PC-9 (cell line): Measurements from ENCODE around the gene ABR. TPM values are rescaled to one million over a fixed set of nuclear protein-coding genes. Genes with fewer than 3 reads are reported as not detected.

Experiments
- BruUV-seq: library from RNA; stranded (reverse); fragments of 400-500 nt; replicated peaks from 2 replicates; lab custom pipeline; 2021; lab: Mats Ljungman, UMichigan
- CTCF ChIA-PET: fragments of 300-600 bp; sonication (Branson Sonifier 250); formaldehyde crosslinking; loops from one replicate; lab custom pipeline; 2022; ENCODE audit warnings: antibody characterized with exemption; lab: Charles Lee
- POLR2A ChIA-PET: fragments of 300-600 bp; sonication (Branson Sonifier 250); formaldehyde crosslinking; loops from one replicate; lab custom pipeline; 2022; ENCODE audit warnings: antibody characterized with exemption; ENCODE audit not compliant: unreplicated experiment; lab: Charles Lee
- DNase-seq, 2 experiments: peaks; one replicate each; pipeline versions ENCODE4 v3.0.0 to v3.0.0-alpha.2; 2015 to 2022; ENCODE audit warnings: mixed read lengths in 1 of 2
- H2AFZ ChIP-seq: fragments of 200-600 bp; sonication (generic); 2 replicates; pipeline ENCODE4 v1.8.1; 2017; ENCODE audit warnings: antibody characterized with exemption
- H3F3A ChIP-seq: fragments of 200-600 bp; sonication (generic); 2 replicates; pipeline ENCODE4 v1.8.1; 2017; ENCODE audit warnings: antibody characterized with exemption, mild to moderate bottlenecking, low read depth; ENCODE audit not compliant: insufficient read depth
- H3K27ac ChIP-seq: fragments of 200-600 bp; sonication (generic); 2 replicates; pipeline ENCODE4 v1.6.1; 2016; ENCODE audit warnings: mixed run types
- H3K27me3 ChIP-seq: fragments of 200-600 bp; sonication (generic); 2 replicates; pipeline ENCODE4 v1.6.1; 2016; ENCODE audit warnings: low read depth, mixed run types; ENCODE audit not compliant: insufficient read depth
- H3K36me3 ChIP-seq: fragments of 200-600 bp; sonication (generic); 2 replicates; pipeline ENCODE4 v1.6.1; 2016; ENCODE audit warnings: low read depth, mixed run types
- H3K4me1 ChIP-seq: fragments of 200-600 bp; sonication (generic); replicated peaks from 2 replicates; pipeline ENCODE4 v1.6.1; 2016; ENCODE audit warnings: mixed run types; ENCODE audit not compliant: insufficient read depth
- H3K4me2 ChIP-seq: fragments of 200-600 bp; sonication (generic); 2 replicates; pipeline ENCODE4 v1.6.1; 2017; ENCODE audit warnings: mixed run types
- H3K4me3 ChIP-seq: fragments of 200-600 bp; sonication (generic); 2 replicates; pipeline ENCODE4 v1.6.1; 2016; ENCODE audit warnings: mixed run types
- H3K79me2 ChIP-seq: fragments of 200-600 bp; sonication (generic); 2 replicates; pipeline ENCODE4 v1.6.1; 2017; ENCODE audit warnings: low read depth, mixed run types
- H3K9me2 ChIP-seq: fragments of 200-600 bp; sonication (generic); 2 replicates; pipeline ENCODE4 v1.8.1; 2017; ENCODE audit warnings: mild to moderate bottlenecking; ENCODE audit not compliant: insufficient read depth
- H3K9me3 ChIP-seq: fragments of 200-600 bp; sonication (generic); 2 replicates; pipeline ENCODE4 v1.8.1; 2016; ENCODE audit warnings: low read depth; ENCODE audit not compliant: insufficient read depth
- H4K20me1 ChIP-seq: fragments of 200-600 bp; sonication (generic); 2 replicates; pipeline ENCODE4 v1.8.1; 2017; ENCODE audit not compliant: insufficient read depth
- EZH2 ChIP-seq: fragments of 200-600 bp; sonication (generic); IDR thresholded peaks from 2 replicates; pipeline ENCODE4 v1.8.0; 2017; ENCODE audit warnings: antibody characterized with exemption, low read depth
- intact Hi-C: fragments of 100-400 bp; cut with micrococcal nuclease; formaldehyde crosslinking; loops from one replicate; pipeline ENCODE4 v1.10.0; 2022; ENCODE audit not compliant: unreplicated experiment
- total RNA-seq: library from RNA; stranded (reverse); gene quantifications from 2 replicates; pipeline ENCODE4 v1.2.3, GENCODE V29; 2021
- TF ChIP-seq, protein P1 (sequence below): fragments of 200-600 bp; sonication (generic); conservative IDR thresholded peaks from 2 replicates; pipeline ENCODE4 v1.6.1; 2017; ENCODE audit warnings: mixed run types, antibody characterized with exemption, mild to moderate bottlenecking, moderate library complexity

Gene ABR
- total RNA-seq, 1 experiment from 2014 or later: 76.0 TPM

DNA sequence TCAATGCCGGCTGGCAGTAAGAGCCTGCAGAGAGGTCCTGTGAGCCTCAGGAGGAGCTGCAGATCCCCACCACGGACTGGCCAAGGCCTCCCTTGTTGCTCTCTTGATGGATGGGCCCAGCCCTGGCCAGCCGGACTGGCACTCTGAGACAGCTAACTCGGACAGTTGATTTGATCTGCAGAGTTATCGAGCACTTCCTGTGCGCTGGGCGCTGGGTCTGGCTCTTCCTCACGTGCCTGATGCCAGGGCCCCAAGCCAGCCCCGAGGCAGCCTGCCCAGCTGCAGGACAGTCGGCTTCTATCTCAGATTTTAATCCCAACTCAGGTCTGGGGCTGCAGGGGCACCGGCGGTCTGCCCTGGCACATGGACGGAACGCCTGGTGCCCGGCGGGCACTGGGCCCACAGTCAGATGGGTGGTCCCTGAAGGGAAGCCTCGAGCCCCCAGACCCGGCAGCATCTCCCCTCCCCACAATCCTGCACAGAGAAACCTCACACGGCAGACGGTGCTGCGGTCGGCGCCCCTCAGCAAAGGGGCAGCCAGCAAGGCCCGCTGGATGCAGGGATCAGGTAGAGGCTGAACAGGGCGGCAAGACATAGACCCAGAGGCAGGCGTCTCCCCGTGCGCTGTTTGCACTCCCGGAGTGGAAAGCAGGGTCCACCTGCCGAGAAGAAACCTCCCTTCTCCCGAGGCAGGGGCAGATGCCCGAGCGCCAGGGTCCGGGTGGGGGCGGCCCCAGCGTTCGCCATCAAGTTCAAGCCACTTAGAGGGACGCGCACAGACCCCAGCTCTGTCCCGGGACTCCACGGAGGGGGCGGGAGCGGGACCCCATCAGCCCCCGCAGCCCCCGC is 148.9 kb downstream of the ABR start:
- H2AFZ ChIP-seq: no peak overlapping the region
- H3K4me1 ChIP-seq: no peaks in the 10 kb centered on the region
- no peaks in the 10 kb centered on the region for H3K36me3 ChIP-seq
- intact Hi-C loops: no loop called here
- CTCF ChIA-PET: no interaction called here
- no peaks in the 10 kb centered on the region for H3K27me3 ChIP-seq
- H3K9me3 ChIP-seq: no peaks in the 10 kb centered on the region
- no peaks in the 10 kb centered on the region for H3K79me2 ChIP-seq
- POLR2A ChIA-PET: interaction anchor here (0.6 kb wide), 1 partner anchor 51 kb away, joined by 10 read pairs; no protein-coding TSS in a partner anchor
- no peaks in the 10 kb centered on the region for H3K9me2 ChIP-seq
- H4K20me1 ChIP-seq: peaks cover 9% of the 10 kb centered on the region; the same call in 1 of the 2 replicates
- no peak overlapping the region for H3K4me3 ChIP-seq
- no TSS peak for BruUV-seq
- no peak for TF ChIP-seq EZH2
- TF ChIP-seq, protein P1, sequence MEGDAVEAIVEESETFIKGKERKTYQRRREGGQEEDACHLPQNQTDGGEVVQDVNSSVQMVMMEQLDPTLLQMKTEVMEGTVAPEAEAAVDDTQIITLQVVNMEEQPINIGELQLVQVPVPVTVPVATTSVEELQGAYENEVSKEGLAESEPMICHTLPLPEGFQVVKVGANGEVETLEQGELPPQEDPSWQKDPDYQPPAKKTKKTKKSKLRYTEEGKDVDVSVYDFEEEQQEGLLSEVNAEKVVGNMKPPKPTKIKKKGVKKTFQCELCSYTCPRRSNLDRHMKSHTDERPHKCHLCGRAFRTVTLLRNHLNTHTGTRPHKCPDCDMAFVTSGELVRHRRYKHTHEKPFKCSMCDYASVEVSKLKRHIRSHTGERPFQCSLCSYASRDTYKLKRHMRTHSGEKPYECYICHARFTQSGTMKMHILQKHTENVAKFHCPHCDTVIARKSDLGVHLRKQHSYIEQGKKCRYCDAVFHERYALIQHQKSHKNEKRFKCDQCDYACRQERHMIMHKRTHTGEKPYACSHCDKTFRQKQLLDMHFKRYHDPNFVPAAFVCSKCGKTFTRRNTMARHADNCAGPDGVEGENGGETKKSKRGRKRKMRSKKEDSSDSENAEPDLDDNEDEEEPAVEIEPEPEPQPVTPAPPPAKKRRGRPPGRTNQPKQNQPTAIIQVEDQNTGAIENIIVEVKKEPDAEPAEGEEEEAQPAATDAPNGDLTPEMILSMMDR: no peak
- H3F3A ChIP-seq: no peaks in the 10 kb centered on the region
- no peak overlapping the region for H3K27ac ChIP-seq
- H3K4me2 ChIP-seq: no peak overlapping the region
- DNase-seq: no peak

DNA sequence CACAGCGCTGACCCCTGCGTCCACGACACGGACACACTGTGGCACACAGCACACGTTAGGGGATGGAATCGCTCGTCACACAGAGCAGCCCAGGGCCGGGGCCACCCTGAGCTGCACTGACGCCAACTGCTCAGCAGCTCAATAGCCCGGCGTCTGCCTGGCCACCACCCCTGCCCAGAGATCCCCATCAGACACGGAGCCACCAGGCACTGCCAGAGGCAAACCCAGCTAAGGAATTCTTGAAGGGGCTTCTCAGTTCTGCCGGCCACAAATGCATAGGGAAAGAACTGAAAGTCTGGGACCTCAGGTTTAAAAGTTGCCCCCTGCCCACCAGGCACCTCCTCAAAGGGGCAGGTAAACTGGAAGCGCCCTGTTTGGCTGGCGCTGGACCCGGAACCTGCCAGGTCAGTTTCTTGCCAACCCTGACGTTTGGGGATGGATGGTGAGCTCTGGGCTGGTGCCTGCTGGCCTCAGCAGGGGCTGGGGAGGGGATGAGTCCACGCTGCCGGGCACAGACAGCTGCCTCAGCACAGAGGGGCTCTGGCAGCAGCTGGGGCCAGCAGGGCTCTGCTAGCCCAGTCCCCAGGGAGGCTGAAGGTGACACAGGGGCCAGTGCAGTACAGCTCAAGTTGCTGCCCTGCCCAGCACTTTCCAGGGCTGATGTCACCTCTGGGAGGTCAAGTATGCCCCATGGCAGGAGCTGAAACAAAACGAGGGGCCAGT is 149.7 kb downstream of the ABR start:
- no peak for DNase-seq
- H3K9me2 ChIP-seq: no peaks in the 10 kb centered on the region
- peaks cover 9% of the 10 kb centered on the region; the same call in 1 of the 2 replicates for H4K20me1 ChIP-seq
- no peak for TF ChIP-seq EZH2
- TF ChIP-seq, protein P1: no peak
- H3K27ac ChIP-seq: no peak overlapping the region
- no peak overlapping the region for H3K4me2 ChIP-seq
- H2AFZ ChIP-seq: no peak overlapping the region
- no peak overlapping the region for H3K4me3 ChIP-seq
- no peaks in the 10 kb centered on the region for H3F3A ChIP-seq
- H3K27me3 ChIP-seq: no peaks in the 10 kb centered on the region
- no peaks in the 10 kb centered on the region for H3K4me1 ChIP-seq
- intact Hi-C loops: no loop called here
- no peaks in the 10 kb centered on the region for H3K79me2 ChIP-seq
- no peaks in the 10 kb centered on the region for H3K9me3 ChIP-seq
- BruUV-seq: no TSS peak
- H3K36me3 ChIP-seq: no peaks in the 10 kb centered on the region
- CTCF ChIA-PET: no interaction called here
- POLR2A ChIA-PET: interaction anchor here (0.6 kb wide), 1 partner anchor 50 kb away, joined by 10 read pairs; no protein-coding TSS in a partner anchor

DNA sequence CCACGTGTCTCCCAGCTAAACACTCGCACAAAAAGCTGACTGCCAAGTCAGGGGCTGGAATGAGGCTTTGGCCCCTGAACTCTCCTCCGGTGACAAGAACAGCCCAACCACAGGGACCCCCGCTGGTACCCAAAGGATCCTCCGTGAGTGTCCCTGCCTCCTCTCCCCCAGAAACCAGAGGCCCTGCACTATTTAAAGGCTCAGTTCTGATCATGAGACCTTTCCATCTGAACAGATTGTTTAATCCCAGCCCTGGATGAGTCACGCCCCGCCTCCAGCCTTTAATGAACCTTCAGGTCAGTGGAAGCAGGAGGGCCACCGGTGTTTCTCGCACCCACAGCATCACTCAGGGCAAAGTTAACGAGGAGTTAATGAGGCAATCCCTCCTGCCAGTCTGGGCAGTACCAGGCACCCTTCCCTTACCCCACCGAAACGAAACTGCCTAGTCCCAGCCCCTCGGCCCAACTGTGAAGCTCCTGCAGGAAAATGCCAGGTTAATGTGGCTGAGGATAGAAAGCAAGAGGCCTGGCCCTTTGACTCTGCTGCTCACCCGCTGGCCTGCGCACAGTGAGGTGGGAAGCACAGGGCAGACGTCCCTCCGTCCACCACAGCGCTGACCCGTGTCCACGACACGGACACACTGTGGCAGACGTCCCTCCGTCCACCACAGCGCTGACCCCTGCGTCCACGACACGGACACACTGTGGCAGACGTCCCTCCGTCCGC is 150.4 kb downstream of the ABR start:
- Histone ChIP-seq H4K20me1 (peaks cover 9% of the 10 kb centered on the region; the same call in 1 of the 2 replicates), H3K9me3 (no peaks in the 10 kb centered on the region), H3K4me1 (no peaks in the 10 kb centered on the region), H3K27me3 (no peaks in the 10 kb centered on the region), H3K79me2 (no peaks in the 10 kb centered on the region), H3K9me2 (no peaks in the 10 kb centered on the region), H2AFZ (no peak overlapping the region), H3F3A (no peaks in the 10 kb centered on the region), H3K4me2 (no peak overlapping the region), H3K4me3 (no peak overlapping the region), H3K27ac (no peak overlapping the region), H3K36me3 (no peaks in the 10 kb centered on the region)
- ChIA-PET POLR2A (no interaction called here), CTCF (no interaction called here)
- no peak for TF ChIP-seq EZH2
- TF ChIP-seq, protein P1: no peak
- BruUV-seq: no TSS peak
- DNase-seq: no peak
- intact Hi-C loops: no loop called here
